KMS-11 (cell line): Measurements from ENCODE around the gene DOCK10.

Source experiments
- H2AFZ ChIP-seq: fragments of 200-600 bp; sonication (generic); 2 replicates; pipeline ENCODE4 v1.6.1; 2016; ENCODE audit warnings: antibody characterized with exemption, mixed run types, low read depth
- H3K27ac ChIP-seq: fragments of 200-600 bp; sonication (generic); 2 replicates; pipeline ENCODE4 v1.6.1; 2016; ENCODE audit warnings: mild to moderate bottlenecking, mixed run types
- H3K27me3 ChIP-seq: fragments of 200-600 bp; sonication (generic); 2 replicates; pipeline ENCODE4 v1.6.1; 2017; ENCODE audit warnings: mild to moderate bottlenecking, low read depth, mixed run types, moderate library complexity; ENCODE audit not compliant: insufficient read depth
- H3K36me3 ChIP-seq: fragments of 200-600 bp; sonication (generic); 2 replicates; pipeline ENCODE4 v1.6.1; 2017; ENCODE audit warnings: mild to moderate bottlenecking, mixed run types; ENCODE audit not compliant: insufficient read depth
- H3K4me1 ChIP-seq: fragments of 200-600 bp; sonication (generic); 2 replicates; pipeline ENCODE4 v1.6.1; 2016; ENCODE audit warnings: mild to moderate bottlenecking, low read depth, mixed run types; ENCODE audit not compliant: poor library complexity, severe bottlenecking
- H3K4me2 ChIP-seq: fragments of 200-600 bp; sonication (generic); 2 replicates; pipeline ENCODE4 v1.7.0; 2016; ENCODE audit warnings: mild to moderate bottlenecking, mixed run types
- H3K4me3 ChIP-seq: fragments of 200-600 bp; sonication (generic); IDR thresholded peaks from 2 replicates; pipeline ENCODE4 v1.6.1; 2017; ENCODE audit warnings: low read depth, low read length, mixed read lengths; ENCODE audit not compliant: insufficient read depth
- H3K79me2 ChIP-seq: fragments of 200-600 bp; sonication (generic); 2 replicates; pipeline ENCODE4 v1.6.1; 2016; ENCODE audit warnings: low read depth, mixed run types; ENCODE audit not compliant: insufficient read depth
- H3K9ac ChIP-seq: fragments of 200-600 bp; sonication (generic); 2 replicates; pipeline ENCODE4 v1.6.1; 2016; ENCODE audit warnings: mild to moderate bottlenecking, mixed run types
- H4K20me1 ChIP-seq: fragments of 200-600 bp; sonication (generic); 2 replicates; pipeline ENCODE4 v1.6.1; 2016; ENCODE audit warnings: mild to moderate bottlenecking, mixed run types; ENCODE audit not compliant: insufficient read depth
- CTCF ChIP-seq: fragments of 200-600 bp; sonication (generic); conservative IDR thresholded peaks from 2 replicates; pipeline ENCODE4 v1.6.1; 2017; ENCODE audit warnings: low read depth, mild to moderate bottlenecking, antibody characterized with exemption, low read length, moderate library complexity, mixed read lengths

The DOCK10 gene

GRCh38 chr2:225027061-225027762 lies 15.1 kb downstream of the DOCK10 start:
- Histone ChIP-seq H3K79me2 (no peaks in the 10 kb centered on the region), H3K4me2 (no peak overlapping the region), H3K36me3 (no peaks in the 10 kb centered on the region), H3K27ac (no peak overlapping the region), H3K9ac (no peak overlapping the region), H2AFZ (no peak overlapping the region), H4K20me1 (no peaks in the 10 kb centered on the region), H3K4me1 (no peaks in the 10 kb centered on the region), H3K27me3 (no peaks in the 10 kb centered on the region), H3K4me3 (no peak overlapping the region)
- no peak for TF ChIP-seq CTCF

- no peaks in the 10 kb centered on the region for H3K4me1 ChIP-seq
- H3K27me3 ChIP-seq: no peaks in the 10 kb centered on the region
- H2AFZ ChIP-seq: no peak overlapping the region
- H3K27ac ChIP-seq: no peak overlapping the region
- TF ChIP-seq CTCF: no peak
- no peaks in the 10 kb centered on the region for H3K36me3 ChIP-seq
- no peak overlapping the region for H3K4me3 ChIP-seq
- H3K4me2 ChIP-seq: no peak overlapping the region
- no peak overlapping the region for H3K9ac ChIP-seq
- H3K79me2 ChIP-seq: no peaks in the 10 kb centered on the region
- H4K20me1 ChIP-seq: no peaks in the 10 kb centered on the region
Observed at GRCh38 chr2:225025917-225026571, 16.2 kb downstream of the DOCK10 start.

- no peaks in the 10 kb centered on the region for H3K27me3 ChIP-seq
- no peaks in the 10 kb centered on the region for H3K4me1 ChIP-seq
- TF ChIP-seq CTCF: no peak
- H2AFZ ChIP-seq: no peak overlapping the region
- no peaks in the 10 kb centered on the region for H3K36me3 ChIP-seq
- no peaks in the 10 kb centered on the region for H3K79me2 ChIP-seq
- H3K27ac ChIP-seq: no peak overlapping the region
- H4K20me1 ChIP-seq: no peaks in the 10 kb centered on the region
- H3K4me2 ChIP-seq: no peak overlapping the region
- H3K9ac ChIP-seq: no peak overlapping the region
- H3K4me3 ChIP-seq: no peak overlapping the region
Observed at GRCh38 chr2:225022188-225022587, 20.1 kb downstream of the DOCK10 start.

- Histone ChIP-seq H4K20me1 (no peaks in the 10 kb centered on the region), H3K36me3 (no peaks in the 10 kb centered on the region), H3K4me1 (no peaks in the 10 kb centered on the region), H3K9ac (no peak overlapping the region), H3K4me2 (no peak overlapping the region), H3K79me2 (no peaks in the 10 kb centered on the region), H3K27me3 (no peaks in the 10 kb centered on the region), H3K27ac (no peak overlapping the region), H2AFZ (no peak overlapping the region), H3K4me3 (no peak overlapping the region)
- TF ChIP-seq CTCF: no peak
Observed at GRCh38 chr2:225020168-225020849, 22.0 kb downstream of the DOCK10 start.
